H54 (cell line): ENCODE results near the gene POLD2.

Source experiments
- DNase-seq: peaks from one replicate; pipeline ENCODE4 v3.0.0; 2011; ENCODE audit warnings: low spot score, mixed read lengths; ENCODE audit not compliant: insufficient read length
- FAIRE-seq: peaks from 3 replicates; lab custom pipeline; 2011; peaks lifted over from hg19 to GRCh38; lab: Jason Lieb, UNC
- POLR2A ChIP-seq: IDR thresholded peaks from 2 replicates; pipeline ENCODE4 v1.6.1; 2011; ENCODE audit warnings: low read depth, mild to moderate bottlenecking, low read length

POLD2 gene

DNA sequence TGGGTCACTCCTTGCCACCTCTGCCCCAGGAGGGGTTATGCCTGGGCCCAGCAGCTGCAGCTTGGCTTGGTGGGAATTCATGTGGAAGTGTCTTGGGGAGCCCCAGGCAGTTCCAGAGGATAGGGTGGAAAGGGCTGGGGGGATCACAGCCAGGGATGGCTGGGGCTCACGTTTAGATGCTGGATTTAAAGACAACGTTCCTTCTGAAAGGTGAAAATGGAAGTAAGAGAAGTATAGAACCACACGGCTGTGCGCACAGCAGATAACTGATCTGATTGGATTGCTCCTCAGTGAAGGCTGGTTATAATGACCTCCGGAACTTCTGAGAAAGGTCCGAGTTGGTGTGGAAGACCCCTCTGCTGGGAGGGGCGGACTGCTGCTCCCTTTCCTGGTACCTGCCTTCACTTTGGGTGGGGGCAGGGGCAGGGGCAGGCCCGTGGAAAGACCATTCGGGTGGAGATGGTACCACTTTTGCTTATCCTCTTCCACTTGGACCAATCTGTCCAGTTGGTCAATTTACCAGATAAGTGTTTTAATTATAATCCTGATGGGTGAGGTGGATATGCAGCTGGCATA, 25.7 kb upstream of the POLD2 start:
- no peak for DNase-seq
- no peak for FAIRE-seq
- TF ChIP-seq POLR2A = no peak

DNA sequence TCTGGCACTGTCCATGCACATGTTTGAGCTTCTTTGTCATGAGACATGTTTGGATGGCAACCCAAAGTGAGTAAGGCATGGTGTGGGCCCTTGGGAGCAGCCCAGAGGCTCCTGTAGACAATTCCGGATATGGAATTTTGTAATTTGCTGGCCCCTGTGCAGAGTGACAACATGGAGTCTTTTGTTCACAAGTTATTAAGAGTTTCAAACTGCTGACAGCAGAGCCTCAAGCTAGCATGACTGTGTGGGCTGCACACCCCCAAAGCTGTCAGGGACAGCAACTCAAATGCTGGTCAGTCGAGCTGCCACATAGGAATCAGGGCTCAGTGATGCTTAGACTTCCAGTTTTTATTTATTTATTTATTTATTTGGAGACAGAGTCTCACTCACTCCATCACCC, 24.8 kb upstream of the POLD2 start:
- DNase-seq (no peak), FAIRE-seq (no peak)
- TF ChIP-seq POLR2A = no peak

DNA sequence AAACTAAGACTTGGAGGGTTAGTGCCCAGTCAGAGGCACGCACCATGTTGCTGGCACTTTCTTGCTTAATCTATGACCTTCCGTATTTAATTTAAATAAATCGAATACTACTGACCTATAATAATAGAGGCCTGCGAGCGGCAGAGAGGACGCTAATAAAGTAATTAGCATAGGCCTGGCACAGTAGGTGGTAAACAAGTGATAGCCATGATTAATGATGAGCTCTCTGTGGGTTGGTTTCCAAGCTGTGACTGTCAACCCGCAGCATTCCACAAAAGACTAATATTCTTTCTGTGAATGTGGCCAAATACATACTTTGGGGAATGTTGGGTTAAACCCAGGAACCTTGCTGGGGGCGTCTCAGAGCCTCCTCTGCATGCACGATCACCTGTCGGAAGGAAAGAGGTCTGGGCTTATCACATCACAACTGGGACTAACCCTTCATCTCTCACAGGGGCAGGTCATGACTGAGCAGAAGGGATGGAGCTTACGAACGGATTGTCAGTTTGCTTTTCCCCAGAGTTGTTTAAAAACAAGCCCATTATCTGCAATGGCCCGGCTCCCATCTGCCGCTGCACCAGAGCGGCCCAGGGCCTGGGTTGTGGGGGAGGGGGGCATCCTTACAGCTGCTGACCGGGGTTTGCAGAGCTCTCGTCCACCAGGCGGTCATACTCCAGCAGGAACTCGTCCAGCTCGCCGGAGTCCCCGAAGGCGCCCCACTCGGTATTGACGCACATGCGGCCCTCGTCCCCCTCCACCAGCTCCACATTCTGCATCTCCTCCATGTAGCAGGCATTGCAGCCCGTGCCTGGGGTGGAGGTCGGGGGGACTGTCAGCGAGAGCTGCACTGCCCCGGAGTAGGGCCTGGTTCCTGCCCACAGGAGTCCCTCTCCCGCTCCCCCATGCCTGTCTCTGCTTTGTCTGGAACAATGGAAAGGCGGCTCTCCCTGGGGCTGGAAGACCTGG, 24.0 kb upstream of the POLD2 start:
- FAIRE-seq (no peak), DNase-seq (no peak)
- TF ChIP-seq POLR2A = no peak

DNA sequence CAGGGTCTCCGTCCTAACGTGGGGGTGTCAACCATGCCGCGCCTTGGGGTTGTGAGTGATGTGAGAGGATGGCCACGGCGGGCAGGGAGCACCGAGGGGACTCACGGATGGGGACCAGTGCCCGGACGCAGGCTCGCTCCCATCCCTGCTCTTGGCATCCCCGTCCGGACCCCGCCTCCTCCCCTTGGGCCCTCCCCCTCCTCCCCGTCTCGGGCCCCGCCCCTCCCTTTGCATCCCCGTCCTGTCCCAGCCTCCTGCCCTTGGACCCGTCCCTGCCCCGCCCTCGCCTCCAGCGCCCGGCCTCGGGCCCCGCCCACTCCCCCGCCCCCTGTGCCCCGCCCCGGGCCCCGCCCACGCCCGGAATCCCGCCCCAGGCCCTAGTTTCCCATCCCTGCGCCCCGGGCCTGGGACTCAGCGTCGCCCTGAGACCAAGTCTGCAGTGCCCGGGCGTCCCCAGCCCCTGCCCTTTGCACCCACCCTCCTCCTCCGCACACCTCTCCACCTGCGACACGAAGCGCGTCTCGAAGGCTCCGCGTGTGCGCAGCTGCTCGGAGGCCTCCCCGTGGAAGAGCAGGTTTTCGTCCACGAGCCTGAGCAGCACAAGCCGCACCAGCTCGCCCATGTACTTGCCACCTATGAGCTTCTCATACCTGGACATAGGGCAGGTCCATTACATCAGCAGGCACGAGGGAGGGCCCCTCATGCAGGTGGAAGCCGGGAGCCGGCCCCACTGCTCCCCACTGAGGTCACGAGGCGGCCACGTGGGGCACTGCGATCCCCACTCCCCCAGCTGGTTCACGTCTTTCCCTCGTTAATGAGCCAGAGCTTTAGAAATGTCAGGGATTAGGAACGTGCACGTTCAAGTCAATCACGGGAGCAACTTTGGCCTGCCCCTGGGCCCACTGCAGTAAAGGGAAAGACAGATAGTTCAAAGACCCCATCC, 22.9 kb upstream of the POLD2 start:
- FAIRE-seq (no peak), DNase-seq (peak; percentile 66)
- no peak for TF ChIP-seq POLR2A

DNA sequence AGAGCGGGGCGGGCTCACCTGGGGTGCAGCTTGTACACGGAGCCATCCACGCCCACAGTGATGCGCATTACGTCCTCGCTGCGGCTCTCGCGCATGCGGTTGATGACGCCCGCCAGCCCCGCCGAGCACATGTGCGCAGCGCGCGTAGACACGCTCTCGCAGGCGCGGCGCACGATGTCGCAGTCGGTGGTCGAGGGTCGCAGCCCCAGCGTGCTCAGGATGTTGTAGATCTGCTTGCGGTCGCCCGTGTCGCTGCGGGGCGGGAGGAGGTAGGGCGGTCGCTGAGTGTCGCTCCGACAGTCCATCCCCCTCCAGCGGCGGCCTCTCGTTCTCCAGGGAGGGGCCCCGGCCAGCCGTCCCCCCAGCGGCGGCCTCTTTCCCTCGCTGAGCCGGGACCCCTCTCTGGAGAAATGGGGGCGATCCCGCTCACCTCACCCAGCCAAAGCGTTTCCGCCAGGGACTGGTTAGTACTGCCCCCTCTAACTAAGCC, 22.2 kb upstream of the POLD2 start:
- no peak for FAIRE-seq
- TF ChIP-seq POLR2A = no peak
- DNase-seq = no peak

DNA sequence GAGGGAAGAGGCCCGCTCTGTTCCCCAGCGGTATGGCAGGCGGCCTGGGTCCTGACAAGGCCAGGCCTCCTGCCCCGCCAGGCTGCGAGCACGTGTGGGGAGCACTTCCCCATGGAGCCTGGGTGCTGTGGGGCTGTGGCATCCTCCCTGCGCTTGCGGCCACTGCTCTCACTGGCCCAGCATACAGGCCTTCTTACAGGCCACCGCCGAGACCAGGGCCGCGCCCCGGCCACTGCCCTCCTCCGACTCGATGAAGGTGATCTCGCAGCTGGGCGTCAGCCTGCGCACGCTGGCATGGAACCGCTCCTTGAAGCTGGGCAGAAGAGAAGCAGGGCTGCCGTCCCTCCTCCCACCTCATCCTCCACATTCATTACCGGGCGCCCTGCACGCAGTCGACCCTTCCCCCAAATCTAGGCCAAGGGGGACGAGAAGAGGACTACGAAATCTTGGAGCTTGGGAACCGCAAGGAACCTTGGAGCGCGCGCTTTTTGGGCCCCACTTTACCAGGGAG, 21.7 kb upstream of the POLD2 start:
- TF ChIP-seq POLR2A = no peak
- DNase-seq (no peak), FAIRE-seq (no peak)

DNA sequence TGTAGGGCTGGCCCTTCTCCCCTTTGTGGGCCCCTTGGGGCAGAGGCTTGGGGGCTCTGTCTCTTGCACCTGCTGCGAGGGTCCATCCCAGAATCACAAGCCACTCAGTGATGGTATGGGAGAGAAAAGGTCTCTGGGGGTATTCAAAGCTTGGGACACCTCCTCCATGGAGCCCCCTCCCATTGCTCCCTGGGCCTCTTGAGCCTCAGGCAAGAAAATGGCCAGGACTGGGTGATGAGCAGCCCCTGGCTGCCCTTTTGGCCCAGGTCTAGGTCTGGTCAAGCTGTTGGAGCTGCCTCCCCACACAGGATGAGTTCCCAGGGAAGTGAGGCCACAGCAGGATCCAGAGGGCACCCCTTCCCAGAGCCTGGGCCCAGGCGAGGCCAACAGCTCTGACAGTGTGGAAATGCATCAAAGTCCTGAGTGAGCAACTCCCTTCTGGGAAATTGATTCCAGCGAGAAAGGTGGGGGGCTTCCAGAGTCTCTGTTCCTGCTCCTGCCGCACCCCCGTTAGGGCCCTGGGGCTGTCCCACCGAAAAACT, 21.1 kb upstream of the POLD2 start:
- no peak for TF ChIP-seq POLR2A
- FAIRE-seq (no peak), DNase-seq (no peak)

DNA sequence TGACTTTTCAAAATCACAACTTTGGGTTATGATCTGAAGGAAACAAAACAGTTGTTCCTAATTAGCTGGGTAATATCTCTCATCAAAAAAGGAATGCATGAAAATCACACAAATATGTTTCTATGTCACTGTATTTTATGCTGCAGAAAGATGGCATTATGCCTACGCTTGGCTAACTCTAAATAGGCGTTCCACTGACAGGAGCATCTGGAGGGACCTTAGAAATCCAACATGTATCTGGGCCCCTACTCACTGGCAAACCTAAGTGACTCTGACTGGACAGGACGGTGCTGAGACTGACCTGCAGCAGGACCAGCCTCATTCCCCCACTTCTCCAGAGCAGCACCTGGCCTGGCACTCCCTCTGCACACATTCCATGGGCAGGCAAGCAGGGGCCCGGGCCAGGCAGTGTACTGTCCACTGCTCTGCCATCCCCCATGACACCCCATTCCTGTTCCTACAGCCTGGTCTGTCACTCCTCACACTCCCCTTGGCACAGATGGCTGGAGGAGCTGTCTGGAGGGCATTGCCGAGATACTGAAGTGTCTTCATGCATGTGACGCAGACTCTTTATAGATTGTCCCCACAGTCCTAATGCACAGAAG, 20.4 kb upstream of the POLD2 start:
- DNase-seq (no peak), FAIRE-seq (no peak)
- no peak for TF ChIP-seq POLR2A

DNA sequence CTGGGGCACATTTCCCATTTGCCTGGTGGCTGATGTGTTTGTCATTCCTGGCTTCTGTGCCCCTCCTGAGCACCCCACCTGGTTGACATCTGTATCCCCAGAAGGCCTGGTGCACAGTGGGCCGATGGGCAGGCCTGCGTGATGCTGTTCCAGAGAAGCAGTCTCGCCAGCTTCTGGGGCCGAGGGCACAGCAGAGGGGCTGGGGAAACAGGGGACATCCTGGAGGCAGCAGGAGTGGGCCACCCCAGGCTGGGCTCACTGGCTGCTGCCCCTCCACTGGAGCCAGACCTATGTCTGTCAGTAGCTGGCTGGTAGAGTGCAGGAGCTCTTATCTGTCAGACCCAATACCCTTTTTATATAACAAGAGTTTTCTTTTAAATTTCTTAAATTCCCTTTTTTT, 18.7 kb upstream of the POLD2 start:
- no peak for FAIRE-seq
- no peak for DNase-seq
- no peak for TF ChIP-seq POLR2A

DNA sequence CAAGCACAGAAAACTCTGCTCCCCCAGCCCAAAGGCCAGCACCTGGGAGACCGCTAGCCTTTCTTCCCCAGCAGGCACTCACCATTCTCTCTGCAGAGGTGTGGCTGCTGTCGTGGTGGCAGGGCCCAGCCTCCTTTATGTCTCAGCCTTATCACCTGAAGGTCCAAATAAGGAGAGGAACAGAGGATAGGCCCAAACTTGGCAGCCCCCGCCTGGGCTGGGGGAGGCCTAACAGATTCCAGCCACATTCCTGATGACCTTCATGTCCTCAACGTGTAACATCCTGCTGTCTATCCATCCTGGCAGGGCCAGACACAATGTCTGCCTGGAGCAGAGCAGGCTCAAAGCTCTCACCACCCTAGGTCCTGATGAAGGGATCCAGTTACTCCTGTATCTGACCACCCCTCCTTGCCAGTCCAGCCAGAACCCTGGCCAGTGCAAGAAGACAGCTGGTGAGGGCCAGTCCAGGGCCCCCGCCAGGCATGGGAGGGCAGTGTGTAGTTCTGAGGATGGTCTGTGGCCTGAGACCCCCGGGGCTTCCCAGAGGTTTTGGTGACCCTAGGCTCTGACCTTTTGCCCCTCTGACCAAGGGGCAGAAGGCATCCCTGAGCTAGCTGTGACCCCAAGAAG, 18.0 kb upstream of the POLD2 start, which contains the start of gene MYL7:
MYL7 (minus strand) TSS at position 112 of the 630 bp plus-strand sequence; CDS start at position 85, 27 bp downstream.
- TF ChIP-seq POLR2A = no peak
- FAIRE-seq = no peak
- no peak for DNase-seq

DNA sequence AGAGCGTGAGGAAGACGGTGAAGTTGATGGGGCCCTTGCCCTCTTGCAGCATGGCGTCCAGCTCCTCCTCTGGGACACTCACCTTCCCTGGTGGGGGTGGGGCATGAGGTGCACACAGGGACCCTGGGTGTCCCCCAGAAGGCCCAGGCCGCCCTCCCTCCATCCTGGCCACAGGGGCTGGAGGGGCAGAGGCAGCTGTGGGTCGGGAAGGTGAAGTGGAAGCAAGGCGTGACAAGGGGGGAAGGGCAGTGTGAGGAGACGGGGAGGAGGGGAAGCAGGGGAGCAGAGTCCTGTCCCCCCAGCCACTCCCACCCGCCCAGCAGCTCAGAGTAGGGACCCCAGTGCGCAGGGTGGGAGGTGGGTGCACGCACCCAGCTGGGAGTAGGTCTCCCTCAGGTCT, 17.0 kb upstream of the POLD2 start:
- no peak for TF ChIP-seq POLR2A
- no peak for FAIRE-seq
- no peak for DNase-seq

DNA sequence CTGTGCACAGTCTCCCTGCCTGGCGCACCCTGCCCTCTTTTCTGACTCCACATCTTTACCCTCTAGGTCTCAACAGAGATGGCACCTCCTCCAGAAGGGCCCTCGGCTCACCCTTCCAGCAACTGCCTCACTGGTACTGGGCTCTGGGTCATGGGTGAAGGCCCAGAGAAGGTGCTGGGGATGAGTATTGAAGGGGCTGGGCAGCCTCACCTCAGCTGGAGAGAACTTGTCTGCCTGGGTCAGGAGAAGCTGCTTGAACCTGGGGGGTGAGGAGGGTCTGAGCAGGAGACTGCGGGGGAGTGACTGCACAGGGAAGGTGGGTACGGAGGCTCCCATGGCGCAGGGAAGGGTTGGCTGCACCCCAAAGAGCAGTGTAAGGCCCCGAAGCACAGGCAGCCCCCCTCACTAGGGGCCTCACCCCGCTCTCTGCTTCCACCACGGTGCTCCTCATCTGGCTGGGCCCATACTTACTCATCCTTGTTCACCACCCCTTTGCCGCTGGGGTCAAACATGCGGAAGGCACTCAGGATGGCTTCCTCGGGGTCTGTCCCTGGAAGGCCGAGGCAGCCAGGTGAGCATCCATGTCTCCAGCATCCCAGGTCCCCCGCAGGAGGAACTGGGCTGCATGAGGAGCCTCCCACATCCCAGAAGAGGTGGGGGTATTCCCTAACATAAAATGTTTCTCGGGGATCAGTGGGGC, 16.1 kb upstream of the POLD2 start:
- no peak for FAIRE-seq
- no peak for DNase-seq
- no peak for TF ChIP-seq POLR2A
